NCI-H510A treated with DMSO at 0.1 percent for 48 hours (cell line): ENCODE data around the gene FOXK1.
"Not testable (repeated sequence)": the region's sequence is repeated elsewhere in the genome, so short reads cannot be mapped to it uniquely, and the experiment has no call there.

Experiments used
- DNase-seq: peaks from one replicate; lab custom pipeline; 2025; lab: John Stamatoyannopoulos, UW

Gene FOXK1

GRCh38 chr7:4786015-4786414 is 103.9 kb downstream of the FOXK1 start:
- DNase-seq = no peak

DNA sequence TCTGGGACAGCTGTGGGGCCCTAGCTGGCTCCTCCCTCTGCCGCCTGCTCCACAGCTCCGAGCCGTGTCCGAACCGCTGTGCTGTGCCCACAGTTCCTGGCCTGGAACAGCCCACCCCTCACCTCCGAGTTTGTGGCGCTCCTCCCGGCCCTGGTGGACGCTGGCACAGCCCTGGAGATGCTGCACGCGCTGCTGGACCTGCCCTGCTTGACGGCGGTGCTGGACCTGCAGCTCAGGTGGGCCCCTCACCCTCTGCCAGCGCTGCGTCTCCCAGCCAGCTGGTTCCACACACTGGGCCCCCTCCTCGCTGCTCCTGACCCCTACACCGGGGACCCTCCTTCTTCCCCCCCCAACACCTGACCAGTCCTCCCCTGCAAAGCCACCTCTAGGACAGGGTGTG is 105.4 kb downstream of the FOXK1 start:
- no peak for DNase-seq

GRCh38 chr7:4787947-4788626 is 106.0 kb downstream of the FOXK1 start:
- DNase-seq = no peak

GRCh38 chr7:4788627-4789189 is 106.6 kb downstream of the FOXK1 start:
- DNase-seq = no peak

DNA sequence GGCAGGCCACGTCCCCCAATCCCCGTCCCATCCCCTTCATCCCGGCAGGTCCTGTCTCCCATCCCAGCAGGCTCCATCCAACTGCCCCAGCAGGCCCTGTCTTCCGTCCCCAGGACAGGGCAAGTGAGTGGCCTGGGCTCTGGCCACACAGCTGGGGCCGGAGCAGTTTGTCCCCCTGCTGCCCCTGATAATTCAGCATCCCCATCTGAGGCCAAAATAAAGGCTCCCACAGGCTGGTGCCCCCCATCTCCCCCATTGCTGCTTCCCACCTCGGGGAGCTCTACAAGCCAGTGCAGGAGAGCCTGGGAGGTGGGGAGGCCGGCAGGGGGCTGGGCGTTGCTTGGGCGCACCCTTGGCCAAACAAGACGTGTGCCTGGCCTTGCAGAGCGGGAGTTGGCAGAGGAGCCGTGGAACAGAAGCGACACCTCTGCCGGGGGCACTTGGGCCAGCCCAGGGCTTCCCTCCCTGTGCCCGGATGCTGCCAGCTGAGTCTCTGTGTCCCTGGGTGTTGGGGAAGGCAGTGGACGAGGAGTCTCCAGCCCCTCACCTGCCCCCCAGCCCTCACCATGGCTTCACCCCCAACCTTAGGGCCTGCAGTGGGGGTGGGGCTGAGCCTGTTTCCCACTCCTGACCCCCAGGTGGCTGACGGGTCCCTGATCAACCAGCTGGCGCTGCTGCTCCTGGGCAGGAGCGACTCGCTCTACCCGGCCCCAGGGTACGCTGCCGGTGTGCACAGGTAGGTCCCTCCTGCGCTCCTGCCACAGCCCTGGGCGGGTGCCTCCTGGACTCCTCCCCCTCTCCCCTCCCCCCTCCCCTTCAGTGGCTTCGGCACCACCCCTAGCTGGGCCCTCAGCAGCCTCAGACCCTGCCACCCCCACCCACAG is 107.3 kb downstream of the FOXK1 start:
- DNase-seq = no peak

- DNase-seq = no peak
These were observed 108.0 kb downstream of the FOXK1 start for GRCh38 chr7:4790078-4790465.

GRCh38 chr7:4790516-4790991 is 108.5 kb downstream of the FOXK1 start:
- DNase-seq = no peak

GRCh38 chr7:4791101-4791737 is 109.1 kb downstream of the FOXK1 start:
- no peak for DNase-seq

- no peak for DNase-seq
These were observed 109.8 kb downstream of the FOXK1 start for GRCh38 chr7:4791738-4792536.

- no peak for DNase-seq
These were observed 110.5 kb downstream of the FOXK1 start for GRCh38 chr7:4792537-4793126.

DNA sequence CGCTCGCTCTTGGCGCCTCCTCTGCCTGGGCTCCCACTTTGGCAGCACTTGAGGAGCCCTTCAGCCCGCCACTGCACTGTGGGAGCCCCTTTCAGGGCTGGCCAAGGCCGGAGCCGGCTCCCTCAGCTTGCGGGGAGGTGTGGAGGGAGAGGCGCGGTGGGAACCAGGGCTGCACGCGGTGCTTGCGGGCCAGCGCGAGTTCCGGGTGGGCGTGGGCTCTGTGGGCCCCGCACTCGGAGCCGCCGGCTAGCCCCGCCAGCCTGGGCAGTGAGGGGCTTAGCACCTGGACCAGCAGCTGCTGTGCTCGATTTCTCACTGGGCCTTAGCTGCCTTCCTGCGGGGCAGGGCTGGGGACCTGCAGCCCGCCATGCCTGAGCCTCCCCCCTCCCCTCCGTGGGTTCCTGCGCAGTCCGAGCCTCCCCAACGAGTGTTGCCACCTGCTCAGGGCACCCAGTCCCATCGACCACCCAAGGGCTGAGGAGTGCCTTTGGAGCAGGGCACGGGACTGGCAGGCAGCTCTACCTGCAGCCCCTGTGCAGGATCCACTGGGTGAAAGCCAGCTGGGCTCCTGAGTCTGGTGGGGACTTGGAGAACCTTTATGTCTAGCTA is 111.4 kb downstream of the FOXK1 start:
- DNase-seq = not testable (repeated sequence)

DNA sequence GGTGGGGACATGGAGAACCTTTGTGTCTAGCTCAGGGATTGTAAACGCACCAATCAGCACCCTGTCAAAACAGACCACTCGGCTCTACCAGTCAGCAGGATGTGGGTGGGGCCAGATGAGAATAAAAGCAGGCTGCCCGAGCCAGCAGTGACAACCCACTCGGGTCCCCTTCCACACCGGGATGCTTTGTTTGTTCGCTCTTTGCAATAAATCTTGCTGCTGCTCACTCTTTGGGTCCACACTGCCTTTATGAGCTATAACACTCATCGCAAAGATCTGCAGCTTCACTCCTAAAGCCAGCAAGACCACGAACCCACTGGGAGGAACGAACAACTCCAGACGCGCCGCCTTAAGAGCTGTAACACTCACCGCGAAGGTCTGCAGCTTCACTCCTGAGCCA is 112.1 kb downstream of the FOXK1 start:
- DNase-seq = not testable (repeated sequence)

DNA sequence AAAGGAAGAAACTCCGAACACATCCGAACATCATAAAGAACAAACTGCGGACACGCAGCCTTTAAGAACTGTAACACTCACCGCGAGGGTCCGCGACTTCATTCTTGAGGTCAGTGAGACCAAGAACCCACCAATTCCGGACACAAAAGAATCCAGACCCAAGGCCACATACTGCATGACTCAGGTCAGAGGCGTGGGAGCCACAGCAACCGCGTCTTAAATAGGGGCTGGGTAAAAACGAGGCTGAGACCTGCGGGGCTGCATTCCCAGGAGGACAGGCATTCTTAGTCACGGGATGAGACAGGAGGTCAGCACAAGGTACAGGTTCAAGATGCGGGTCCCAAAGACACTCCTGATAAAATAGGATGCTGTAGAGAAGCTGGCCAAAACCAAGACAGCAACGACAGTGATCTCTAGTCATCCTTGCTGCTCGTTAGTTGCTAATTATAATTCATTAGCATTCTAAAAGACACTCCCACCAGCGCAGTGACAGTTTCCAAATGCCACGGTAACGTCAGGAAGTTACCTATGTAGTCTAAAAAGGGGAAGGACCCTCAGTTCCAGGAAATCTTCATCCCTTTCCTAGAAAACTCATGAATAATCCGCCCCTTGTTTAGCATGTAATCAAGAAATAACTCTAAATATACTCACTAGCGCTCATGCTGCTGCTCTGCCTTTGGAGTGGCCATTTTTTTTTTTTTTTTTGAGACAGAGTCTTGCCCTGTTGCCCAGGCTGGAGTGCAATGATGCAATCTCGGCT is 112.7 kb downstream of the FOXK1 start:
- no peak for DNase-seq

DNA sequence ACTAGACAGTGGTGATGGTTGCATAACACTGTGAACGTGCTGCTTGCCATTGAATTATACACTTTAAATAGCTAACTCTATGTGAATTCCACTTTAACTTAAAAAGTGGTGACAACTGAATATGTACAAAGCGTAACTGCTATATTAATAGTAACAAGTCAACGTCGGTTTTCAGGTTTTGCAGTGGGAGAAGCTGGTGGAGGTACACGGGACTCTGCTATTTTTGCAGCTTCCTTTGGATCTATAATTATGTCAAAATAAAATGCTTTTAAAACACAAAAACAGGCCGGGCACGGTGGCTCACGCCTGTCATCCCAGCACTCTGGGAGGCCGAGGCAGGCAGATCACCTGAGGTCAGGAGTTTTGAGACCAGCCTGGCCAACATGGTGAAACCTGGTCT is 114.4 kb downstream of the FOXK1 start:
- no peak for DNase-seq

DNA sequence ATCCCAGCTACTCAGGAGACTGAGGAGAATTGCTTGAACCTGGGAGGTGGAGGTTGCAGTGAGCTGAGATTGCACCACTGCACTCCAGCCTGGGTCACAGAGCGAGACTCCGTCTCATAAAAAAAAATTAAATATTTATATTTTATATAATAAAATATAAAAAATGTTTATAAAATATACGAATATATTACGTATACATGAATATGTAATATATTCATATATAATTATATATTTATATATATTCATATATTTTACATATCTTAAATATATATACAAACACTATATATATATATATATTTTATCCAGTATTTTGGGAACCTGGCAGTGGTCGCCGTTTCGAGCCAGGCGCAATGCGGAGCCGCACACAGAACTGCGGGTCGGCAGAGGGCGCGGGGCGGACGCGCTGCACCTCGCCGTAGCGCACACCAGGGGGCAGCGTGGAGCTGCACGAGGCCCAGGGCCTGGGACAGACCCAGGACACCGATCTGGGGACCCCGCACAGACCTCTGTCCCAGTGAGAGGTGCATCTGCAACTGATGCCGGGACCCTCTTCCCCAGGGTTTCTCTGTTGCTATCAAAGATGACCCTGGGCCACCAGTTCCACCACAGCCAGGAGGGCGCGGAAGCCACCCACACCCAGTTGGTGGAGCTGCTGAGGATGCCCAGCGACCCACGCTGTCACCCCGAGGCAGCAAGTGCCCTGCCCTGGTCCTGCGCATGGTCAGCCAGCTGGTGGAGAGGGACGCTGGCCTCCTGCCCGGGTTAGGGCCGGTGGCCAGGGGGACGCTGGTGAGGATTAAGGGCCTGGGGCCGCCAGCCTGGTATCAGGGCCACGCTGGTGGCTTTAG is 116.0 kb downstream of the FOXK1 start:
- peak; percentile 8 for DNase-seq

- no peak for DNase-seq
These were observed 116.7 kb downstream of the FOXK1 start for GRCh38 chr7:4798706-4799235.

DNA sequence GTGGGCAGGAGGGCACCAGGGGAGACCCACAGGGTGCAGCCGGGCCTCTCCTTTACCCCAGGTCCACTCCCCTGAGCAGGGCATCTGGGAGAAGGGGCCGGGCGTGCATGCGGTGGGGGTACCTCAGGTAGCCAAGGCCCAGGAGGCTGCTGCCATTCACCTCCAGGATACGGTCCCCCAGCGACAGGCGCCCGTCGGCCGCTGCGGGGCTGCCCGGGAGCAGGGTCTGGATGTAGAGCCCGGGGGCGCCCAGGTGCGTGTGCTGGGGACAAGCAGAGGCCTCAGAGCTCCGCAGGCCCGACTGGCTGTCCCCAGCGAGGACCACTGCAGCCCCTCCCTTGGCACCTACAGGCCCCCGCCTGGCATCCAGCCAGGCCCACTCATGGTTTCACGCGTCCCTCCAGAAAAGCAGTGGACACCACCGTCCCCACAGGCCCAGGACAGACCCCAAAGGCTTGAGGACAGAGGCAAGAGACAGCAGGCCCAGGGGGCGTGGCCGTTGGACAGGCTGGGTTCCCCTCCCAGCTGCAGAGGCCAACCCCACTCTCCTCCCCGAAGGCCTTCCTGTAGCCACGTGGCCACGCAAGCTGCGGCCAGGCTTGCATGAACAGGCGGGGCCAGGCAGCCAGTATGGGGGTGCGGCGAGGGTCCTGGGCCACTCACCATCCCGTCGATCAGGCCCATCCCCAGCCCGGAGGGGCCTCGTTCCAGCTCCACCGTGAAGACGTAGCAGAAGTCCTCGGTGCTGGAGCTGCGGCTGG is 117.6 kb downstream of the FOXK1 start:
- no peak for DNase-seq

DNA sequence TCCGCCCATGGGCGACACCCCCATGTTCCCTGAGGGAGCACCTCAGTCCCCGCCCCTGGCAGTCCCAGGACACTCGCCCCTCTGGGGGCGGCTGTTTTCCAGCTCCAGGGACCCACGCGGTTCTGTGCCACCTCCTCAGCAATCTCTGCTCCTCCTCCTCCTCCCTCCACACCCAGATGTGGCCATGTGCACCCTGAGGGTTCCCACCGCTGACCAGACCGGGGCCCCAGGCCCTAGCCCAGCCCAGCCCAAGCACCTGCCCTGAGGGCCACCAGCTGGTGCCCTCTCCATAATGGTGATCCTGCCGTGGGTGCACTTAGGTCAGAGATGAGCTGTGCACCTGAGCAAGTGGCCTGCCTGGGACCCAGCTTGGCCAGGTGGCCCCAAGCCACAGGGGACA is 118.4 kb downstream of the FOXK1 start:
- DNase-seq = no peak
